GM19025 (cell line): Measurements from ENCODE around the gene ATP2C1.
"Not testable (repeated sequence)": the region's sequence is repeated elsewhere in the genome, so short reads cannot be mapped to it uniquely, and the experiment has no call there.

Experiments
- ATAC-seq: cut with Tn5 transposase; IDR thresholded peaks from one replicate; pipeline ENCODE4 v1.9.1; 2021; ENCODE audit warnings: mild to moderate bottlenecking, low read depth, moderate library complexity; ENCODE audit not compliant: unreplicated experiment

The ATP2C1 gene

DNA sequence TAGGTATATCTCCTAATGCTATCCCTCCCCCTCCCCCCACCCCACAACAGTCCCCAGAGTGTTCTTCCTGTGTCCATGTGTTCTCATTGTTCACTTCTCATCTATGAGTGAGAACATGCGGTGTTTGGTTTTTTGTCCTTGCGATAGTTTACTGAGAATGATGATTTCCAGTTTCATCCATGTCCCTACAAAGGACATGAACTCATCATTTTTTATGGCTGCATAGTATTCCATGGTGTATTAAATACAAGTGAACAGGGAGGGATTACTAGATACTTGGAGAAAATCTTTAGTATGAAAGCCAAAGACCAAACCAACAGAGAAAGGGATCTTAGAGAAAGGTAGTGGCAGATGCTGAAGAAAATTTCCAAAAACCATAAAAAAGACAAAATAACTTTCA is 78.7 kb downstream of the ATP2C1 start:
- ATAC-seq = not testable (repeated sequence)

DNA sequence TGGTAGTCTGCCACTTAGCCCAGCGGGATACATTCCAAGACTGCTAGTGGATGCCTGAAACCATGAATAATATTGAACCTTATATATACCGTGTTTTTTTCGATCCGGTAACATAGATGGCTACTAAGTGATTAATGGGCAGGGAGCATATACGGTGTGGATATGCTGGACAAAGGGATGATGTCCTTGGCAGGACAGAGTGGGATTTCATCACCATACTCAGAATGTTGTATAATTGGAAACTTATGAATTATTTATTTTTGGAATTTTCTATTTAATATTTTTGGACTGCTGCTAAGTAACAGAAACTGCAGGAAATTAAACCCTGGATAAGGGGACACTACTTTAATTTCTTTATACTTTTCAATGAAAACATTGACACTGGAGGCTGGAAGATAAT is 79.5 kb downstream of the ATP2C1 start:
- ATAC-seq = no peak

DNA sequence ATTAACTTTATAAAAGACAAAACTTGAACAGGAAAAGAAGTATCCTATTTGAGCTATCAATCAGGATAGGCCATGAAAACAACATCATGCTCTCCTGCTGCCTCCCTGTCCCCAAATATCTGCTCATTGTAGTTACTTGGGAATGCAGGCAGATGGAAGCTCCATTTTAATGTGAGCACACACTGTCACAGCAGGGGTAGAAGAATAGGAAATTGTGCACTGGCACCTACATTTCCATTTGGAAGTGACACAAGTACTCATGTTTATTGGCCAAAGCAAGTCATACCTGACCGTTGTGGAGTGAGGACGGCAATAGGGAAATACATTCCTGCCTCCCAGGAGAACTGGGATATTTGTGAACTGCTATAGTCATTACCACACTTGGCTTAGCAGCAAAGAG is 80.3 kb downstream of the ATP2C1 start:
- ATAC-seq = no peak

DNA sequence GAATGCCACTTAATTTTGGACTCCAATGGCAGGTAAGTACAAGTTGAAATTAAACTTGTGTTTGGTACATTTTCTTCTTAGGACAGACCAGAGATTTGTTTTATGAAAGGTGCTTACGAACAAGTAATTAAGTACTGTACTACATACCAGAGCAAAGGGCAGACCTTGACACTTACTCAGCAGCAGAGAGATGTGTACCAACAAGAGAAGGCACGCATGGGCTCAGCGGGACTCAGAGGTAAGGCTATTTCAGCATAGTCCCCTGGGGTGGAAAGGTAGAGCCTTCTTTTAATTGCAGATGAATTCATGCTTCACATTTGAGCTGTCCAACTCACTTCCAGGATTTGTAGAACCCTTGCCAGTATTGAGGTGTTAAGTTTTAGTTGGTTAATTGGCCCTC is 81.4 kb downstream of the ATP2C1 start:
- ATAC-seq = no peak

DNA sequence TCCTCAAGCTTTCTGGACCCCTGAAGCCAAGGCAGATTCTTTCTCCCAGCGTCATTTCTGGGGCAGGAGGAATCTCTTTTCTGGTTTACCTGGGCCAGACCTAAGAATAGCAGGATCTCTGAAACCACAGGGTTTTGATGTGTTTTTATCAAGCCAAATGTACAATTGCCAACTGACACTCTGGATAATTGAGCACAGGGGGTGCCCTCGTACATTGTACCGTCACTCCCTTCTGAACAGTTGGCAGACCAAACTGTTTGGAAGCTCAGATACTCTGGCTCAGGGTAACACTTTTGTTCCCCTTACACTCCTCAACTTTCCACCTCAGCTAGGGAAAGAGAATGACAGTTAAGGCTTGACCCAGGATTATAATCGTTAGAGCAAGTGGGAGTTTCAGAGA is 82.8 kb downstream of the ATP2C1 start:
- no peak for ATAC-seq

DNA sequence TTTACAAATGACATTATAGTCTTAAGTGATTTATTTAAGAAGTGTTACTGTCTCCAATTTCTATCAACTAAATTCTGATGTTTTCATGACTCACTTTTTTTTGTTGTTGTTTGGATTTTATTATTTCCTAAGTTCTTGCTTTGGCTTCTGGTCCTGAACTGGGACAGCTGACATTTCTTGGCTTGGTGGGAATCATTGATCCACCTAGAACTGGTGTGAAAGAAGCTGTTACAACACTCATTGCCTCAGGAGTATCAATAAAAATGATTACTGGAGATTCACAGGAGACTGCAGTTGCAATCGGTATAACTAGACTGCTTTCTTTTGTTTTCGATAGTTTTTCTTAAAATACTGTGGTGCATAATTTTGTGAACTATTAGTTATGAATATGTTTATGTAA is 85.2 kb downstream of the ATP2C1 start:
- no peak for ATAC-seq

DNA sequence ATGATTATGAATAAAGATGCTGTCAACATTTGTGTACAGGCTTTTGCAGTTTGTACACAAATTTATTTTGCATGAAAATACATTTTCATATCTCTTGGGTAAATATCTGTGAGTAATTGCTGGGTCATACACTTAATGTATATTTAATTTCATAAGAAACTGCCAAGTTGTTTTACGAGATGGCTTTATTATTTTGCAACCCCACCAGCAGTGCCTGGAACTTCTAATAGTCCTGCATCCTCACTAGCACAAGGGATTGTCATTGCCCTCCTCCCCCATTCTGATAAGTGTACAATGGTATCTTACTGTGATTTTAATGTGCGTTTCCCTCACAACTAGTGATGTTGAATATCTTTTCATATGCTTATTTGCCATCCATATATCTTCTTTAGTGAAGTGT is 87.6 kb downstream of the ATP2C1 start:
- ATAC-seq = no peak

DNA sequence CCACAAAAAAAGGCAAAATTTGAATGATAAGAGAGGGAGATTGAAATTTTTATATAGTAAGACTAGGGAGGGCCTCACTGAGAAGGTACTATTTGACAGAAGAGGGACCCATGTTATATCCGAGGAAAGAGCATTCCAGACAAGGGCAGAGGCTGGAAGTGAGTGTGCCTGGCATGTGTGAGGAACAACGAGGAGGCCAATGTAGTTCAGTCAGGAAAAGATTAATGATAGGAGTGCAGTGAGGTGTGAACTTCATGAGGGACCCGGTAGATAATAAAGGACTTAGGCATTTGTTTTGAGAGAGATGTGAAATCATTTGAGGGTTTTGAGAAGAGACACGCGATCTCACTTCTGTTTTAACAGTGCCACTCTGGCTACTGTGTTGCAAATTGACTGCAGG is 96.4 kb downstream of the ATP2C1 start:
- ATAC-seq = no peak

DNA sequence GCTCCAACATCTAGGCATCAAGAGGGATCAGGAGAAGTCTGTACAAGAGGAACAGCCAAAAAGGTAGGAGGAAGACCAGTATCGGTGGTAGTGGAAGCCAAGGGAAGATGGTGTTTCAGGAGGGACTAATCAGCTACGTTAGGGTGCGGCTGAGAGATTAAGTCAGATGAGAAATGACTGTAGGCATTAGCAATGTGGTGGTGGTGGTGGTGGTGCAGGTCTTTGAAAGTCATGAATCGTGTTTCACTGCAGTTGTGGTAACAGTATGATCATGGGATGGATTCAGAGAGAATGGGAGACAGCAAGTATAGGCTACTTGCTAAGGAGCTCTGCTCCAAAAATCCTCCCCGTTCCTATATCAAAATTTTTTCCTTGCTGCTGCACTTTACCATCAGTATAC is 97.2 kb downstream of the ATP2C1 start:
- no peak for ATAC-seq

DNA sequence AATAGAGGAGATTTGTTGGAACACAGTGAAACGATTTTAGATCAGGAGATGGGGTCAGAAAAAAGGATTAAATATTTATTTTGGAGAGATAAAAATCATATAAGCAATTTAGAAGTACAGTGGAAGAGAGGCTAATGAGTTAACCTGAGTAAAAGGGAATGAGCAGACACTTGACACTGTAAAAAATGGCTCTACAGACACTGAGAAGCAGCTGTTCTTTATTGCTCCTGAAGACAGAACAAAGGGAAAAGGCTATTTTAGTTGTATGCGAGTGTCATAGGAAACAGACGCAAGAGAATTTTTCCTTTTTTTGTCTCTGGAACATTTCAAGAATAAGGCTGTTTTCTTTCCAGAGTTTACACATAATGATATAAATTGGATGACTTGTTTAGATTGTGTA is 98.5 kb downstream of the ATP2C1 start:
- ATAC-seq = no peak

DNA sequence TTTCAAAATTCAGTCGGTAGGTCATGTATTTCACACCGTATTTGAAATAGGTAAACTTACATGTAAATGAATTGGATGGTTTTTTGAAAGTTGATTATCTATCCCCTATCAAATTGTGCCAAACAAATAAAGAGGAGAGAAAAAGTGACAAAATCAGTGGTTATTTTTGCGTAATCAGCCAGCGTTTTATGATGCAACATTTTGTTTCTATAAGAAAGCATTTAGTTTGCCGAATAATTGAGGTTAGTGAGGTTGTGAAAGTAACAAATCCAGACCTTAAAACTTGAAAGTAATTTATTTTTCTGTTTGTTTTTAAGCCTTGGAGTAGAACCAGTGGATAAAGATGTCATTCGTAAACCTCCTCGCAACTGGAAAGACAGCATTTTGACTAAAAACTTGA is 103.4 kb downstream of the ATP2C1 start:
- ATAC-seq = no peak

DNA sequence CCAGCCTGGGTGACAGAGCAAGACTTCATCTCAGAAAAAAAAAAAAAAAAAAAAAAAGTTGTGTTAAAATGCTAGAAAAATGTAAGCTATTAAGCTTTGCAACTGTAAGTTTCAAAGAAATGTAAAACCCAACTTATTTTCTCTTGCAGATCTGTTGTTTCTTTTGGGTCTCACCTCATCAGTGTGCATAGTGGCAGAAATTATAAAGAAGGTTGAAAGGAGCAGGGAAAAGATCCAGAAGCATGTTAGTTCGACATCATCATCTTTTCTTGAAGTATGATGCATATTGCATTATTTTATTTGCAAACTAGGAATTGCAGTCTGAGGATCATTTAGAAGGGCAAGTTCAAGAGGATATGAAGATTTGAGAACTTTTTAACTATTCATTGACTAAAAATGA is 107.2 kb downstream of the ATP2C1 start:
- no peak for ATAC-seq

DNA sequence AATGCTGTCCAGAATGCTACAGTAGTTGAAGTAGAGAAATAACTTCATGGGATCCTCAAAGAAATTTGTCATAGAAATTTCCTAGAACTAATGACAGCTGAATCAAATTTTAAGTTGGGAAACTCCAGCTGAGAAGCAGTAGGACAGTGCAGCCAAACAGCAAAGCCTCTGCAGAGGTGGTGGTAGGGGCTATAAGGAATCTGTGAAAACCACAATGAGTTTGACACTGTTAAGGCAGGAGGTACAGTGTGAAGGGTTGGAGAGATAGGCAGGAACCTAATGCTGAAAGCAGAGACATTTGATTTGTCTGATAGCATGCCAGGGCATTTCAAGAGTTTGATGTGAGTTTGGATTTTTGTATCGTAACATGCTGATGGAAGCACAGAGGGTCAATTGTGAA is 110.7 kb downstream of the ATP2C1 start:
- ATAC-seq = no peak

DNA sequence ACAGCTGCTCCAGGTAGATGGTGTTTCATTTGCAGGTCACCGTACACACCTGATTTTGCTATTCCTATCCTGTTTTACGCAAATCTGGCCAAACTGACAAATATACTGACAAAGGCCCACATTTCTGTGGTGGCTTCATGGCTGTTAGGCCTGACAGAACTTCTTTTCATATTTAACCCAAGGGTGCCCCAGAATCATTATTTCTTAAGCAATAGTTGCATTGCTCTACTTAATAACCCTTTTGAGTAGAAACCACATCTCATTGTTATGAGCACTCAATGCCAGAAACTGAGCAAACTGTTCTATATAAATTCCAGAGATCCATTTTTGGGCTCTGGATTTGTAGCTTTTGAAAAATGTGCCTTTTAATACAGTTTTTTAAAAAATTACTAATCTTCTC is 113.4 kb downstream of the ATP2C1 start:
- ATAC-seq = no peak

DNA sequence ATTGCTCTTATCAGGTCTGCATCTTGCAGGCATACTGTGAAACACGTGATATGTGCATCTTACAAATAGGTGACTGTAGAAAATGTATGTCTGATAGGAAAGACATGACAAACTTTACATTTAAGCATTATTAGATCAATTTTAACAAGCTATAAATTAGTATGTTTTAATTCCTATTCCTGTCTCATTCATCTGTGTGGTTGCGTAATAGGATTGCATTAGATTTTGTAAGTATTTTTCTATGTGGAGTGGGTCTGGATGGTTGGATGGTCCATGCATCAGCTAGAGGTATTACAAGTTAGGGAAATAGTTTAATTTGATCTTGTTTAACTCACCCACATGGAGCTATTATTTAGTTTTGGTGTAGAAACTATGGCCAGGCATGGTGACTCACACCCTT is 113.9 kb downstream of the ATP2C1 start:
- no peak for ATAC-seq

DNA sequence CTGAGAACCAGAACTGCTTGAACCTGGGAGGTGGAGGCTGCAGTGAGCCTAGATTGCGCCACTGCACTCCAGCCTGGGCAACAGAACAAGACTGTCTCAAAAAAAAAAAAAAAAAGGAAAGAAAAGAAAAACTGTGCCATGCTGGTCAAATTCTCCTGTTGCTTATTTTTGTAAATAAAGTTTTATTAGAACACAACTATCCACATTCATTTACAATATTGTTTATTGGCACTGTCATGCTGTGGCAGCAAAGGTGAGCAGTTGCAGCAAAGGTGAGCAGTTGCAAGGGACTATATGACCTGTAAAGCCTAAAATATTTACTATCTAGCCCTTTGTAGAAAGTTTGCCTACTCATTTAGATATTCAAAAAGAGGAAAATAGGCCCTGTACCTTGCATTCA is 114.4 kb downstream of the ATP2C1 start:
- ATAC-seq = no peak

DNA sequence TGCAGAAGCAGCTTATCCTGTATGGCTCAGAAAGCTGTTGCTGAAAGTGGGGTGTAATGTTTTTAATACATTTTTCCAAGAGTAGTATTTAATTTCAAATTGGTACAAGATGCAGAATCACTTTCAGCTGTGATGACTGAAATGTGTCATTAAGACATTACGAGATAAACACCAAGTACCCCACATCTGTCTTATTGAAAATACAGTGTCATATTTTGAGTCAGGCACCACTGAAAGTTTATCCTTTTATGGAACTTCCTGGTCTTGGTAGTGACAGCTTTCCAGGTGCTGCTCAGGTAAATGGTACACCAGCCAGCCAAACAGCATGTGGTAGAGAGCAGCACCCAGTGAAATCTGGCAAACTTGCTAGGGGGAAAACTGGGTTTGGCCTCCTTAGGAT is 115.8 kb downstream of the ATP2C1 start:
- ATAC-seq = no peak

DNA sequence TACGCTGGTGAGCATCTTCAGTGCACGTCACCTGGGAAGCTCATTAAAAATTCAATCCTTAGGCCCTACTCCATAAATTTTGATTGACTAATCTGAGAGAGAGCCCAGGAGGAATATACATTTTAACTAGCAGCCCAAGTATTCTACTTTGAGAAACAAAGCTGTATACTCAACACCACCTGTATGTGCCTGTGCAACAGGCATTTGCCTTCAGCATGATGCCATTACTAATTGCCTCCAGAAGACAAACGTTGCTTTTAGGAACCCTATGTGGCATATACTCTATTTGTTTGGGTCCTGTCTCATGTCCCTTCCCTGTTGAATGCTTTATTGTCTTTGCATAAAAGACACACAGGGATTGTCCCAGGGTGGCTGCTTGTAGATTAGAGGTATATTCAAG is 125.1 kb downstream of the ATP2C1 start:
- ATAC-seq = no peak

DNA sequence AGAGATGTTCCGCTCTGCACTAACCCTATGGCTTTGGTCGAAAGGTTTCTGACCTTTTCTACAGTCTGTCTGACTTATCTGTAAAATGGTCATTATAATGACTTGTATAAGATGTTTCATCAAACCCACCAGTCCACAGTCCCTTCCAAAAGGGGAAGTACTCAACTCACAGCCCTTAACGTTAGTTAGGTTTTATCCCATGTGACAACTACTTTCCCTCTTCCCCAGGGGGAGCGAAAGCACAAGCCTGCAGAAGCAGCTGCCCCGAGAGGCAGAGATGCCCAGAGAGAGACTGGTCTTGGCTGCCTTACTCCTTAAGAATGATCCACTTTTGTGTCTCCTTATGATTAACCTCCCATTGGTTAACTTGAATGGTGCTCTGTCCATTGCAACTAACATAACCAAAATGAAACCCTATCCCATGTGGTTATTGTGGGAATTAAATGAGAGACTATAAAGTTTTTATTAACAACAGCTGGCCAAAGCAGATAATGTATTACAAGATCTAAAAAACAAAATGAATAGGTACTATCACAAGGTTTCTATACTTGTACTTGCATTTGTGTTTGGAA is 126.3 kb downstream of the ATP2C1 start:
- ATAC-seq = no peak

DNA sequence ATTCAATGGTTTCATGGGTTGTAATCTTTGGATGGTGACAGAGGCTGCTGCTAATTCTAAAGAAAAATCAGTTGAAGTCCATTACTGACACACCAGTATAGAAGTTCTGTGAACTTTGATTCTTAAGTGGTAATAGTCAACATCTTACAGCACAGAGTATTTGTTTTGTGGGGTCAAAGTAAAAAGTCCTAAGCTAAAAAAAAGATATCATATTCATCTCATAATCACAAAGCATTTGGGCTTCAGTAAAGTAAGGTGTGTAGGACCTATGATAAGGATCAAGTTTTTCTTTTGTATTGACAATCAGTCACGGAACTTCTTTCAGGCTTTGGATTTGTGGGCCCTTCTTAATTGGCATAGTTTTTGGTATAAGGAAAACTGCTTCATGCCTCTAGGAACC is 131.7 kb downstream of the ATP2C1 start:
- no peak for ATAC-seq

DNA sequence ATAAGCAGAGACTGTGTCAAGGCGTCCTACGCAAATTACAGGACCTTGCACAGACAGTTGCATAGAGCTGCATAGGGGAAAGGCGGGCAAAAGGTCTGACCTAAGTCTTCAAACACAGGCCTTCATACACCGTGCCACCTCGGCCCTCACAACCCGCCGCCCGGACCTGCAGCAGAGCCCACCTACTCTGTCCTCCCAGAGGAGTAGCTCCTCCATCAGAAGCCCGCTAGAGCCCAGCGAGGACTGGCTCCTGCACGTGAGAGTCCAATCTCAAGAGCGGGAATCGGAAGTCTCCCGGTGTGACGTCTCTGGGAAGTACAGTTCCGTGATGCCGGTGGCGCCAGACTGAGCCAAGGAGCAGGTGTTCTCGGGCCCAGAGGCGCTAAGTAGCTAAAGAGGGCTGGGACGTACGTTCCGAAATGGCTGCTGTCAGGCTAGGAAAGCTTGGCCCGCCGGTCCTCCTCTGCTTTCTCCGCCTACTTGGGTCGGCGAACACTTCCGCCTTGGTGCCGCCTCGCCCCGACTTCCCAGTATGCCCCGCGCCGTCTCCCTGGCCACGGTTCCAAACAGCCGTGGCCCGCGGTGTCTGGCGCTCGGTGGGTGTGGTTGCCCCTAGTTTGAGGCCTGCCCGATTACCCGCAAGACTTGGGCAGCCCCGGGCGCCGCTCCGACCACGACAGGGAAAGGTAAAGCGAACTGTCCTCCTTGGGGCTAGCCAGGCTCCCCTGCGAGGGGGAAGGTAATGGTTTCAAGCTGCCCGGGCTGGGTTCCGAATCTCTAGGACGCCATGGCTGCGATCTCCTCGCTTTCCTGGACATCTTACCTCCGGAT is 132.7 kb downstream of the ATP2C1 start, which contains the start of the genes ASTE1 and NEK11:
ASTE1 (minus strand) TSS at position 505 of the 831 bp plus-strand sequence. CDS start 1,519 bp downstream, outside the sequence.
NEK11 (plus strand) TSS at position 557 of the 831 bp plus-strand sequence. CDS start 2,832 bp downstream, outside the sequence.
- peak; percentile 99 for ATAC-seq

DNA sequence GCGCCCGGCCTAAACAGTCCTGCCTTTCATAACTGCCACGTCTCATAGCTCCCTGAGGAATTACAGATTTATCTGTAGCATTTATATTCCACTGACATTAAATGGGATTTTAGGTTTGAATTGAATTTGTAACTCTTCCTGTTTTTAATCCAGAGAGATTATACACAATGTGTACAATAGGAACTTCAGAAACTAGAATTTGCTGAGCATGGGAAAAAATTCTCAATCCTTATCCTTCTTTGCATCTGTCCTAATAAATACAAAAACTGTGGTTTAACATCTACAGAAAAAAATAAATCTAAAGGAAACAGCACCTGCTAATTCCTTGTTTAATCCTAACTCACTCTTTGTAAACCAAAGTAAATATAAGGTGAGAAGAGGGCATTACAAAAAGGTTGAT is 135.0 kb downstream of the ATP2C1 start:
- no peak for ATAC-seq
